HG03457 (cell line): ENCODE results near the gene LCT.

ENCODE experiments used
- ATAC-seq: cut with Tn5 transposase; IDR thresholded peaks from one replicate; pipeline ENCODE4 v1.9.1; 2021; ENCODE audit warnings: moderate number of reproducible peaks; ENCODE audit not compliant: unreplicated experiment

LCT gene

DNA sequence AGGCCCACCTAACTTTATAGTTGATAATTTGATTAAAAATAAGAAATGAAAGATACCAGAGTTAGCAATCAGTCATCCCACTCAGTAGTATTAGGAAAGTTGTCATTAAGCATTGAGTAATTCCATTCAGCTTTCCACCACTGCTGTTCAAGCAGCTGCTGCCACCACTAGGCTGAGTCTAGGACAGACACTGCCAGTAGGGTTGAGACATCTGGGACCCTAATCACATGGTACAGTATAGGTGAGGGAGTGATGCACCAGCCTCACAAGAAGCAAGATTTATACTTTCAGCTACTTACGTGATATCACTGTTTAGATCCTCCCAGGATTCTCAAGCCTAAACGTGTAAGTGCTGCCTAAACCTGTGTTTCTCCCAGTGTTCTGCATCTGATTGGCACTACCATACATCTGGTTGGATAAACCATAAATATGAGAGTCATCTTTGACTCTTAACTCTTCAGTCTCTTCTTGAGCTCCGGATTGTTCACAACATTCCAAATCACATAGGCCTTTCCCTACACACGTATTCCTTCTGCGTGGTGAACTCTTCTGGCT lies 92.1 kb downstream of the LCT start:
- ATAC-seq = no peak

DNA sequence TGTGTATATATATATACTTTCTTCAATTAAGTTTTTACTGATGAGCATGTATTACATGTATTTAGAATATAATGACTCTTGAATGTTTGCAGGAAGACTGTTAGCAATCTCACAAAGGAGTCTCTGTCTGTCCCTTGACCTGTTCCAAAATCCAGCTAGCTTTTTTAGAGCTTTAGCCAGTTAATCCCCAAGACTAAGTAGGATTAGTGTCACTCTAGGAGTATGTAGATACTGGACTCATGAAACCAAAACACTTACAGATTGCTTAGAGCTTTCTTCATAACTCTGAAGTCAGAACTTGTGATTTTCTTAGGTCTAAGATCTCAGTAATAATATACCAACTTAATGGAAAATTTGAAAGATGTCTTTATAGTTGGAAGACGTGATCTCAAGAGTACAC lies 93.1 kb downstream of the LCT start:
- no peak for ATAC-seq

DNA sequence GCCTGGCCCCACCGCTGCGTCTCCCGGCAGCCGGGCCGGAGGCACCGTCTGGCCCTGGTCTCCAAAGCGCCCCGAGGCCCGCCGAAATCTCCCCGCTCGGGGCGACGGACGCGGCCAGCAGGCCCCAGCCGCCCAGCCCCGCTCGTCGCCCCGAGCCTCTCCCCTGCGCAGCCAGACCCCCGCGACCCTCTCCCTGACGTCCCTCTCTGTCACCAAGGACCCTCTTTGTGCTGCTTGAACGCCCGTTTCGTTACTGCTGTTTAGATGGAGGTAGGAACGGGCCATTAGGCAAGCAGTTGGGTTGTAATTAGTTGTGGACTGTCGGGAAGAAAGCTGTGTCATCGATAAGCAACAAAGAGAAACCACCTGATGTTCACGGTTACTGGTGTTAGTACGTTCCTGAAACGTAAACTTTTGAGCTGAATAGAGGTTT lies 94.6 kb downstream of the LCT start:
- ATAC-seq = peak; percentile 11

GRCh38 chr2:135741395-135742324 lies 95.3 kb downstream of the LCT start, which contains the start of gene UBXN4:
Gene UBXN4 (plus strand): TSS chr2:135741855. CDS start chr2:135741930, 75 bp downstream.
- peak; percentile 92 for ATAC-seq

DNA sequence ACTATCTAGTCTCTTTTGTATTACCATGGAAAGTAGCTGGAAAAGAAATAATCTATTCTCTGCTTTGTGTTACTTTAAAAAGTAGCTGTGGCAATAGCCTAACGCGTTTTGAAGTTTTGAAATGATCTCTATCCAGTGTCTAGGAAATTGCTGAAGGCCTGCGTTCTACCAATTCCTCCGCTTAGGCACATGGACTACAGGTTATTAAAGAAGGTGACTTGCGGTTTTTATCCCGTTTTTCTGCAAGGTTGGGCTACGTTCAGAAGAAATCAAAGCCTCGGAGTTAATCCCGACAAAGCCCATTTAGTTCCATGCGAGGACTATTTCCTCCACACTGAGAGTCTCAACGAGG lies 96.0 kb downstream of the LCT start:
- ATAC-seq = no peak

GRCh38 chr2:135740206-135740605 lies 96.8 kb downstream of the LCT start:
- no peak for ATAC-seq
